Nephron (organoid): ENCODE results near the gene TBX20.

ENCODE experiments used
- H3K27ac Mint-ChIP-seq, 3 experiments: 2 replicates each; pipeline ENCODE4 v1.8.0; 2020; ENCODE audit warnings: mixed read lengths in 3 of 3, mild to moderate bottlenecking in 2 of 3, moderate library complexity in 1 of 3
- H3K27me3 Mint-ChIP-seq: 2 replicates; pipeline ENCODE4 v1.8.0; 2021; ENCODE audit warnings: low read depth, mild to moderate bottlenecking, moderate library complexity, mixed read lengths
- H3K36me3 Mint-ChIP-seq: 2 replicates; pipeline ENCODE4 v1.8.0; 2020; ENCODE audit warnings: low read depth, mixed read lengths
- H3K4me1 Mint-ChIP-seq: 2 replicates; pipeline ENCODE4 v1.8.0; 2020; ENCODE audit warnings: mixed read lengths
- H3K4me3 Mint-ChIP-seq, 3 experiments: 2 replicates each; pipeline ENCODE4 v1.8.0; 2020; ENCODE audit warnings: mild to moderate bottlenecking in 3 of 3, mixed read lengths in 3 of 3, moderate library complexity in 2 of 3
- H3K9me3 Mint-ChIP-seq: 2 replicates; pipeline ENCODE4 v1.8.0; 2020; ENCODE audit warnings: mixed read lengths
- TF ChIP-seq, protein P1 (sequence below), 3 experiments: fragments of 200-600 bp; sonication (generic); IDR thresholded peaks; one replicate each; pipeline ENCODE4 v1.5.0; 2021; ENCODE audit warnings: antibody characterized with exemption in 3 of 3; ENCODE audit not compliant: unreplicated experiment in 3 of 3

Gene TBX20, protein sequence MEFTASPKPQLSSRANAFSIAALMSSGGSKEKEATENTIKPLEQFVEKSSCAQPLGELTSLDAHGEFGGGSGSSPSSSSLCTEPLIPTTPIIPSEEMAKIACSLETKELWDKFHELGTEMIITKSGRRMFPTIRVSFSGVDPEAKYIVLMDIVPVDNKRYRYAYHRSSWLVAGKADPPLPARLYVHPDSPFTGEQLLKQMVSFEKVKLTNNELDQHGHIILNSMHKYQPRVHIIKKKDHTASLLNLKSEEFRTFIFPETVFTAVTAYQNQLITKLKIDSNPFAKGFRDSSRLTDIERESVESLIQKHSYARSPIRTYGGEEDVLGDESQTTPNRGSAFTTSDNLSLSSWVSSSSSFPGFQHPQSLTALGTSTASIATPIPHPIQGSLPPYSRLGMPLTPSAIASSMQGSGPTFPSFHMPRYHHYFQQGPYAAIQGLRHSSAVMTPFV

GRCh38 chr7:35253710-35254495 lies at the start of gene TBX20:
TBX20 (minus strand) TSS chr7:35254100; CDS start chr7:35253620, 480 bp downstream.
- no peak within 1 kb of the TSS for H3K27ac Mint-ChIP-seq
- peaks cover 99% of the 10 kb centered on the region for H3K27me3 Mint-ChIP-seq
- TF ChIP-seq, protein P1, sequence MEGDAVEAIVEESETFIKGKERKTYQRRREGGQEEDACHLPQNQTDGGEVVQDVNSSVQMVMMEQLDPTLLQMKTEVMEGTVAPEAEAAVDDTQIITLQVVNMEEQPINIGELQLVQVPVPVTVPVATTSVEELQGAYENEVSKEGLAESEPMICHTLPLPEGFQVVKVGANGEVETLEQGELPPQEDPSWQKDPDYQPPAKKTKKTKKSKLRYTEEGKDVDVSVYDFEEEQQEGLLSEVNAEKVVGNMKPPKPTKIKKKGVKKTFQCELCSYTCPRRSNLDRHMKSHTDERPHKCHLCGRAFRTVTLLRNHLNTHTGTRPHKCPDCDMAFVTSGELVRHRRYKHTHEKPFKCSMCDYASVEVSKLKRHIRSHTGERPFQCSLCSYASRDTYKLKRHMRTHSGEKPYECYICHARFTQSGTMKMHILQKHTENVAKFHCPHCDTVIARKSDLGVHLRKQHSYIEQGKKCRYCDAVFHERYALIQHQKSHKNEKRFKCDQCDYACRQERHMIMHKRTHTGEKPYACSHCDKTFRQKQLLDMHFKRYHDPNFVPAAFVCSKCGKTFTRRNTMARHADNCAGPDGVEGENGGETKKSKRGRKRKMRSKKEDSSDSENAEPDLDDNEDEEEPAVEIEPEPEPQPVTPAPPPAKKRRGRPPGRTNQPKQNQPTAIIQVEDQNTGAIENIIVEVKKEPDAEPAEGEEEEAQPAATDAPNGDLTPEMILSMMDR (IDR thresholded peaks at IDR 0.05; ENCODE audit: unreplicated experiment in 3 of 3), result no peak
- H3K9me3 Mint-ChIP-seq, result peaks cover 4% of the 10 kb centered on the region
- peak within 1 kb of the TSS; percentile 57 to 75 (median 65) for H3K4me3 Mint-ChIP-seq
- H3K4me1 Mint-ChIP-seq, result peaks cover 10% of the 10 kb centered on the region
- H3K36me3 Mint-ChIP-seq, result no peaks in the 10 kb centered on the region

DNA sequence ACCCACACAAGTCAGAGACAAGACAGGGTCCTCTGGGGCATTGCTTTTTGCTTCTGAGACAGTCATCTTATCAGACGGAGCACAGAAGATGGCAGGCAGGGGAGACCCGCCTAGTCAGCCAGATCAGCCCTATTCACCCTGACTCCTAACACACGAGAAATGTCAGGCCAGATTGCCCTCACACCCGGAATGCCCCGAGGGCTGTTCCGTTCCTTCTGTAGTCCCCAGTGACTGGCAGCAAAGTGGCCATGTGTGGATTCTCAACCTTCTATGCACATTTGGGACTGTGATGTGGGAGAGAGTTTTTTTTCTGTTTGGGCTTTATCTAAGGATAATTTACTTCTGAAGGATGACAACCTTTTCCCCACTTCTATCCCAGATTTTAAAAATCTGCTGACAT lies 35.5 kb upstream of the TBX20 start:
- Mint-ChIP-seq H3K27ac (no peak overlapping the region), H3K4me1 (no peaks in the 10 kb centered on the region), H3K36me3 (no peaks in the 10 kb centered on the region), H3K9me3 (peaks cover 15% of the 10 kb centered on the region), H3K27me3 (peaks cover 10% of the 10 kb centered on the region), H3K4me3 (no peak overlapping the region)
- TF ChIP-seq, protein P1 (IDR thresholded peaks at IDR 0.05; ENCODE audit: unreplicated experiment in 3 of 3), result no peak

DNA sequence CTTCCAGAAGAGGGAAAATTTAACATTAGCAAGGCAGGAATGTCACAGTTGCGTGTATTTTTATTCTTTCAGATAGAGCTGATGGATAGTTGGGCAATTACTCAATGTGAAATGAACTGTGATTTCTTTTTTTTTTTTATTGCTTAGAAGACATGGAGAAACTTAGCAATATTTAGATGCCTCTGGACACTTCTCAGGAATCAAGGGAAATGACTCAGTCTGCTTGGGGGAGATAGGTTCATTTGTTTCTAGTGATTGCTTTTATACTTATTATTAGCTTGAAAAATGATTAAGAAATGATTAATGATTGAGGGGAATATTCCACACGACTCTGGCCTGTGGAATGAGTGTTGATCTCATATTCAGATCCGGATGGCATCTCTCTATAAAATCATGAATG lies 33.1 kb upstream of the TBX20 start:
- peaks cover 6% of the 10 kb centered on the region for H3K9me3 Mint-ChIP-seq
- peaks cover 10% of the 10 kb centered on the region for H3K27me3 Mint-ChIP-seq
- no peak overlapping the region for H3K27ac Mint-ChIP-seq
- TF ChIP-seq, protein P1 (IDR thresholded peaks at IDR 0.05; ENCODE audit: unreplicated experiment in 3 of 3), result no peak
- no peak overlapping the region for H3K4me3 Mint-ChIP-seq
- no peaks in the 10 kb centered on the region for H3K4me1 Mint-ChIP-seq
- H3K36me3 Mint-ChIP-seq, result no peaks in the 10 kb centered on the region

DNA sequence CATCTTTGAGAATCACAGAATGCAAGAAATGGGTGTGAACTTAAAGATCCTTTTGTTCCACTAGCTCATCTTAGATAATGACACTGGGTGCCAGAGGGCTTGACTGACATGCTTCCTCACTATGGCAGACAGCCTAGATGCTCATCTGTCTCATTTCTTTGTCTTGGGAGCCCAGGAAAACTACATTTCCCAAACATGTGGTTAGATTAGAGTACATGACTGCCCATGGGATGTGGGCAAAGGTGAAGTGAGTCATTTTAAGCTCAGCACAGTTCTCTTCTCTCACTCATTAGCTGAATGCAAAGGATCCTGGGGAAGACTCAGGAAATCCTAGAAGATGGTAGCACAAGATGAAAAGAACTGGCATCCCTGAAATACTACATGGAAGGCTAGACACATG lies 32.5 kb upstream of the TBX20 start:
- TF ChIP-seq, protein P1 (IDR thresholded peaks at IDR 0.05; ENCODE audit: unreplicated experiment in 3 of 3), result no peak
- Mint-ChIP-seq H3K36me3 (no peaks in the 10 kb centered on the region), H3K4me1 (no peaks in the 10 kb centered on the region)

GRCh38 chr7:35285799-35286198 lies 31.9 kb upstream of the TBX20 start:
- peaks cover 15% of the 10 kb centered on the region for H3K27me3 Mint-ChIP-seq
- no peaks in the 10 kb centered on the region for H3K36me3 Mint-ChIP-seq
- peaks cover 6% of the 10 kb centered on the region for H3K9me3 Mint-ChIP-seq
- H3K27ac Mint-ChIP-seq, result no peak overlapping the region
- H3K4me1 Mint-ChIP-seq, result no peaks in the 10 kb centered on the region
- no peak overlapping the region for H3K4me3 Mint-ChIP-seq
- TF ChIP-seq, protein P1 (IDR thresholded peaks at IDR 0.05; ENCODE audit: unreplicated experiment in 3 of 3), result no peak

More for the DNA sequence above, 32.5 kb upstream of the TBX20 start:
- Mint-ChIP-seq H3K27ac (no peak overlapping the region), H3K27me3 (peaks cover 16% of the 10 kb centered on the region), H3K9me3 (peaks cover 6% of the 10 kb centered on the region), H3K4me3 (no peak overlapping the region)
